GM12892 (cell line): ENCODE measurements around the gene FABP3.

Source experiments
- POLR2A ChIP-seq: IDR thresholded peaks from 2 replicates; pipeline ENCODE4 v1.6.1; 2011; ENCODE audit warnings: low read depth, low read length, control low read depth
- POLR2AphosphoS5 ChIP-seq: IDR thresholded peaks from 2 replicates; pipeline ENCODE4 v1.6.1; 2011; ENCODE audit warnings: low read depth, low read length, control low read depth
- TAF1 ChIP-seq: IDR thresholded peaks from 2 replicates; pipeline ENCODE4 v1.6.1; 2011; ENCODE audit warnings: low read depth, mild to moderate bottlenecking, control low read depth, low read length, borderline replicate concordance

GRCh38 chr1:31383967-31384366 is 11.1 kb upstream of the FABP3 start:
- no peak for TF ChIP-seq POLR2A
- no peak for TF ChIP-seq POLR2AphosphoS5
- TF ChIP-seq TAF1, result no peak
